Hepatocyte (in vitro differentiated cells): ENCODE measurements around the gene NAV2.

Source experiments
- CTCF ChIP-seq: fragments of 200-600 bp; sonication (generic); IDR thresholded peaks from 2 replicates; pipeline ENCODE4 v1.5.1; 2016; ENCODE audit warnings: antibody characterized with exemption, mild to moderate bottlenecking; ENCODE audit not compliant: poor library complexity
- EZH2 ChIP-seq: fragments of 200-600 bp; sonication (generic); IDR thresholded peaks from 2 replicates; pipeline ENCODE4 v1.6.1; 2016; ENCODE audit warnings: antibody characterized with exemption, mild to moderate bottlenecking, borderline replicate concordance
- EZH2phosphoT487 ChIP-seq: fragments of 200-600 bp; sonication (generic); IDR thresholded peaks from one replicate; pipeline ENCODE4 v1.6.1; 2018; ENCODE audit warnings: antibody characterized with exemption, mild to moderate bottlenecking, low read depth, moderate library complexity; ENCODE audit not compliant: unreplicated experiment, severe bottlenecking

DNA sequence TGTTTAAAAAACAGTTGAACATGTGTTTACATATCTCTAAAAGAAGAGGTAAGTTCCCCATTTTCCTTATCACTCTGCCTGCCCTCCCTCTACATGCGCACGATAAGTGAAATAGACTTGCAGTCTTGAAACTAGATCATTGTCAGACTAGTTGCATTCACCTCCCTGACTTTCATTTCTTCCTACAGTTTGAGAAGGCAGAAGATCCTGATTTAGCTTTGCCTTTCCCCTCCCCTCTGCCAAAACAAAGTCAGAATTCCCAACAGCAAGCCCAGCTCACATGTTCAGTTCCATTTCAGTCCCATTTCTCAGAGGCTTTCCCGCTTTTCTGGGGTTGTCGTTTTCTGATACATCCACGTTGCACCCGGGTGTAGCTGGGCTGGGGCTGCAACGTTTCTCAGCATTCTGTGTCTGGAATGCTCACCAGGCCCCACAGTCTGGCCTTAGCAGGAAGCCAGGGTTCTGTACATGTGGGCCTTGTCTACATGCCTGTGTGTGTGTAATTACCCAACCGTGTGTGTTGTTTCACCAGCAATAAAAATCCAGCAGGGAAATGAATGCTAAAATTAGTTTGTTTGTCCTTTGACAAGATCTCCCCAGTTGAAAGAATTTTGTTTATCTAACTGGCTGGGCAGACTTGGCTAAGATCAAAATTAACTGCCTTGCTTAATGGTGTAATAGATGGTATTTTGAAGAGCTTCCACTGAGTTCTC, 268.5 kb downstream of the NAV2 start:
- no peak for TF ChIP-seq CTCF
- TF ChIP-seq EZH2phosphoT487, result no peak
- no peak for TF ChIP-seq EZH2
